CD4-positive, alpha-beta T cell (primary cell): ENCODE results near the gene TMEM229B. TPM values are rescaled to one million over a fixed set of nuclear protein-coding genes. Genes with fewer than 3 reads are reported as not detected.
A peak's percentile ranks its signal among the peaks of the same experiment; 100 is the strongest.

Experiments
- ATAC-seq: fragments of 200-7000 bp; cut with Tn5 transposase; one replicate; pipeline ENCODE4 v1.10.0; 2022; ENCODE audit warnings: mild to moderate bottlenecking; ENCODE audit not compliant: poor library complexity
- CTCF ChIA-PET: fragments of 350-600 bp; sonication (Branson Sonifier 250); formaldehyde crosslinking; loops from one replicate; lab custom pipeline; 2021; ENCODE audit warnings: antibody characterized with exemption, inconsistent platforms; lab: Charles Lee
- POLR2A ChIA-PET: fragments of 350-600 bp; sonication (Branson Sonifier 250); formaldehyde crosslinking; loops from one replicate; lab custom pipeline; 2021; ENCODE audit warnings: antibody characterized with exemption, inconsistent platforms; lab: Charles Lee
- DNase-seq, 14 experiments: peaks; one replicate each; pipeline ENCODE4 v3.0.0-alpha.2; 2013 to 2020; ENCODE audit warnings: mixed read lengths in 2 of 14
- H3K27ac ChIP-seq, 2 donors: one replicate each; pipeline versions ENCODE4 v1.5.1 to v1.7.0; 2013; ENCODE audit warnings: low read length in 2 of 2, low read depth in 1 of 2, mild to moderate bottlenecking in 1 of 2
- H3K27me3 ChIP-seq, 2 experiments: 1 replicate in 1 of 2; 2 replicates in 1 of 2; pipeline versions ENCODE4 v1.6.1 to v1.7.0; 2013; ENCODE audit warnings: low read length in 2 of 2, control low read depth in 1 of 2, mild to moderate bottlenecking in 1 of 2, moderate library complexity in 1 of 2; ENCODE audit not compliant: insufficient read depth in 2 of 2, control insufficient read depth in 1 of 2
- H3K36me3 ChIP-seq: one replicate; pipeline ENCODE4 v1.6.1; 2013; ENCODE audit warnings: low read length, control low read depth; ENCODE audit not compliant: insufficient read depth
- H3K4me1 ChIP-seq: one replicate; pipeline ENCODE4 v1.6.1; 2013; ENCODE audit warnings: low read length, control low read depth; ENCODE audit not compliant: insufficient read depth
- H3K4me3 ChIP-seq: one replicate; pipeline ENCODE4 v1.5.1; 2013; ENCODE audit warnings: mild to moderate bottlenecking, low read length, moderate library complexity
- H3K9me3 ChIP-seq, 2 experiments: 1 replicate in 1 of 2; 2 replicates in 1 of 2; pipeline versions ENCODE4 v1.6.1 to v1.7.0; 2013; ENCODE audit warnings: low read length in 2 of 2, mild to moderate bottlenecking in 2 of 2, control low read depth in 1 of 2, moderate library complexity in 1 of 2; ENCODE audit not compliant: control insufficient read depth in 1 of 2, insufficient read depth in 1 of 2
- H3K27ac Mint-ChIP-seq: one replicate; pipeline ENCODE4 v1.8.0; 2020; ENCODE audit warnings: mixed read lengths
- H3K27me3 Mint-ChIP-seq: one replicate; pipeline ENCODE4 v1.8.0; 2021; ENCODE audit warnings: mixed read lengths
- H3K36me3 Mint-ChIP-seq: one replicate; pipeline ENCODE4 v1.8.0; 2021; ENCODE audit warnings: low read depth, mixed read lengths
- H3K4me1 Mint-ChIP-seq: one replicate; pipeline ENCODE4 v1.8.0; 2021; ENCODE audit warnings: low read depth, mixed read lengths
- H3K4me3 Mint-ChIP-seq: one replicate; pipeline ENCODE4 v1.8.0; 2020; ENCODE audit warnings: mild to moderate bottlenecking, mixed read lengths
- H3K9me3 Mint-ChIP-seq: one replicate; pipeline ENCODE4 v1.8.0; 2020; ENCODE audit warnings: mixed read lengths
- CTCF ChIP-seq: fragments of 200-600 bp; IDR thresholded peaks from one replicate; pipeline ENCODE4 v1.8.0; 2022; ENCODE audit warnings: antibody characterized with exemption, mild to moderate bottlenecking
- intact Hi-C, 2 experiments: fragments of 100-400 bp; cut with DNase I in 1 of 2; cut with micrococcal nuclease in 1 of 2; formaldehyde crosslinking; loops; one replicate each; pipeline versions ENCODE4 v1.15.1 to v1.9.0; 2023 to 2025; cut with DNase I, micrococcal nuclease
- total RNA-seq, 174 experiments: library from RNA in 2 of 174; stranded (reverse) in 2 of 174; gene quantifications; one replicate each; pipeline ENCODE4 v1.2.3 and lab custom pipeline; 2021 to 2026

The TMEM229B gene
- total RNA-seq, 2 experiments from 2014 or later = 7.1 to 9.1 TPM

GRCh38 chr14:67480011-67480410 is 8.5 kb downstream of the TMEM229B start:
- no peak overlapping the region for H3K4me3 ChIP-seq
- no peaks in the 10 kb centered on the region for H3K27me3 Mint-ChIP-seq
- DNase-seq = no peak
- ATAC-seq = no peak
- peaks cover 69% of the 10 kb centered on the region for H3K36me3 ChIP-seq
- no peak overlapping the region for H3K27ac Mint-ChIP-seq
- H3K36me3 Mint-ChIP-seq = peaks cover 72% of the 10 kb centered on the region
- CTCF ChIA-PET = no interaction called here
- TF ChIP-seq CTCF = no peak
- peaks cover 56% of the 10 kb centered on the region for H3K4me1 Mint-ChIP-seq
- intact Hi-C loops = no loop called here
- H3K4me1 ChIP-seq = peaks cover 44% of the 10 kb centered on the region
- H3K9me3 Mint-ChIP-seq = no peaks in the 10 kb centered on the region
- no peak overlapping the region for H3K4me3 Mint-ChIP-seq
- POLR2A ChIA-PET = no interaction called here
- no peak overlapping the region for H3K27ac ChIP-seq
- H3K27me3 ChIP-seq = no peaks in the 10 kb centered on the region
- H3K9me3 ChIP-seq = no peaks in the 10 kb centered on the region

GRCh38 chr14:67478800-67479084 is 9.8 kb downstream of the TMEM229B start:
- H3K4me3 ChIP-seq = no peak overlapping the region
- H3K9me3 ChIP-seq = no peaks in the 10 kb centered on the region
- Mint-ChIP-seq H3K27me3 (no peaks in the 10 kb centered on the region), H3K27ac (no peak overlapping the region), H3K9me3 (no peaks in the 10 kb centered on the region), H3K36me3 (peaks cover 67% of the 10 kb centered on the region), H3K4me1 (peaks cover 45% of the 10 kb centered on the region), H3K4me3 (no peak overlapping the region)
- CTCF ChIA-PET = no interaction called here
- intact Hi-C loops = no loop called here
- POLR2A ChIA-PET = no interaction called here
- peaks cover 38% of the 10 kb centered on the region for H3K4me1 ChIP-seq
- DNase-seq (no peak), ATAC-seq (no peak)
- no peak overlapping the region for H3K27ac ChIP-seq
- peaks cover 60% of the 10 kb centered on the region for H3K36me3 ChIP-seq
- no peaks in the 10 kb centered on the region for H3K27me3 ChIP-seq
- TF ChIP-seq CTCF = no peak

- intact Hi-C loops = no loop called here
- no peak for ATAC-seq
- H3K4me3 ChIP-seq = no peak overlapping the region
- peaks cover 32% of the 10 kb centered on the region for H3K4me1 ChIP-seq
- H3K9me3 ChIP-seq = no peaks in the 10 kb centered on the region
- no peak for DNase-seq
- ChIA-PET CTCF (interaction anchor here (1.5 kb wide), 1 partner anchor 10 kb away, joined by 3 read pairs; the partner anchor contains the start of gene TMEM229B), POLR2A (no interaction called here)
- H3K9me3 Mint-ChIP-seq = no peaks in the 10 kb centered on the region
- H3K4me1 Mint-ChIP-seq = peaks cover 45% of the 10 kb centered on the region
- peaks cover 60% of the 10 kb centered on the region for H3K36me3 ChIP-seq
- peak overlapping the region; percentile 40 for H3K27ac Mint-ChIP-seq
- no peak overlapping the region for H3K4me3 Mint-ChIP-seq
- no peaks in the 10 kb centered on the region for H3K27me3 Mint-ChIP-seq
- no peak for TF ChIP-seq CTCF
- no peaks in the 10 kb centered on the region for H3K27me3 ChIP-seq
- H3K36me3 Mint-ChIP-seq = peaks cover 61% of the 10 kb centered on the region
- H3K27ac ChIP-seq = no peak overlapping the region
Measured at GRCh38 chr14:67477926-67478799, 10.4 kb downstream of the TMEM229B start.
